HepG2 (cell line): ENCODE measurements around the gene COBL.

Experiments used
- PHF8 ChIP-seq: sonication (generic); formaldehyde crosslinking; IDR thresholded peaks from 2 replicates; pipeline ENCODE4 v1.5.0; 2020; ENCODE audit warnings: missing genetic modification reagents
- TF ChIP-seq, protein P1 (sequence below): sonication (generic); formaldehyde crosslinking; IDR thresholded peaks from 2 replicates; pipeline ENCODE4 v1.5.0; 2020; ENCODE audit warnings: mild to moderate bottlenecking, missing genetic modification reagents, moderate library complexity

- TF ChIP-seq, protein P1, sequence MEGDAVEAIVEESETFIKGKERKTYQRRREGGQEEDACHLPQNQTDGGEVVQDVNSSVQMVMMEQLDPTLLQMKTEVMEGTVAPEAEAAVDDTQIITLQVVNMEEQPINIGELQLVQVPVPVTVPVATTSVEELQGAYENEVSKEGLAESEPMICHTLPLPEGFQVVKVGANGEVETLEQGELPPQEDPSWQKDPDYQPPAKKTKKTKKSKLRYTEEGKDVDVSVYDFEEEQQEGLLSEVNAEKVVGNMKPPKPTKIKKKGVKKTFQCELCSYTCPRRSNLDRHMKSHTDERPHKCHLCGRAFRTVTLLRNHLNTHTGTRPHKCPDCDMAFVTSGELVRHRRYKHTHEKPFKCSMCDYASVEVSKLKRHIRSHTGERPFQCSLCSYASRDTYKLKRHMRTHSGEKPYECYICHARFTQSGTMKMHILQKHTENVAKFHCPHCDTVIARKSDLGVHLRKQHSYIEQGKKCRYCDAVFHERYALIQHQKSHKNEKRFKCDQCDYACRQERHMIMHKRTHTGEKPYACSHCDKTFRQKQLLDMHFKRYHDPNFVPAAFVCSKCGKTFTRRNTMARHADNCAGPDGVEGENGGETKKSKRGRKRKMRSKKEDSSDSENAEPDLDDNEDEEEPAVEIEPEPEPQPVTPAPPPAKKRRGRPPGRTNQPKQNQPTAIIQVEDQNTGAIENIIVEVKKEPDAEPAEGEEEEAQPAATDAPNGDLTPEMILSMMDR, result no peak
- no peak for TF ChIP-seq PHF8 (CRISPR knock-in tag)
Observed at GRCh38 chr7:51140199-51141164, 176.1 kb downstream of the COBL start.
